Testis (tissue), 3 donors: ENCODE measurements around the gene FAM53C. TPM values are rescaled to one million over a fixed set of nuclear protein-coding genes. Genes with fewer than 3 reads are reported as not detected.

ENCODE experiments used
- DNase-seq: peaks from one replicate; pipeline ENCODE4 v3.0.0-alpha.2; 2019
- H3K27ac ChIP-seq, 2 donors: fragments of 200-600 bp; sonication (generic); one replicate each; pipeline ENCODE4 v1.5.1; 2019
- H3K27me3 ChIP-seq: fragments of 200-600 bp; sonication (generic); one replicate; pipeline ENCODE4 v1.5.1; 2019
- H3K36me3 ChIP-seq: fragments of 200-600 bp; sonication (generic); one replicate; pipeline ENCODE4 v1.5.1; 2017; ENCODE audit warnings: low read depth; ENCODE audit errors: missing control alignments
- H3K4me1 ChIP-seq: fragments of 200-600 bp; sonication (generic); one replicate; pipeline ENCODE4 v1.5.1; 2019
- H3K4me3 ChIP-seq, 2 donors: fragments of 200-600 bp; sonication (generic); one replicate each; pipeline ENCODE4 v1.5.1; 2017 to 2019
- H3K9me3 ChIP-seq: fragments of 200-600 bp; sonication (generic); one replicate; pipeline ENCODE4 v1.5.1; 2017
- CTCF ChIP-seq, 3 experiments: fragments of 450-650 bp in 2 of 3; fragments of 200-600 bp in 1 of 3; sonication (generic) in 1 of 3; IDR thresholded peaks; one replicate each; pipeline ENCODE4 v1.5.1; 2016 to 2019; ENCODE audit warnings: antibody characterized with exemption in 3 of 3, mild to moderate bottlenecking in 2 of 3, moderate library complexity in 1 of 3
- POLR2A ChIP-seq: fragments of 450-650 bp; IDR thresholded peaks from one replicate; pipeline ENCODE4 v1.6.1; 2017; ENCODE audit warnings: antibody characterized with exemption, mild to moderate bottlenecking, moderate library complexity
- WGBS, 2 donors: methylation state at CpG; one replicate each; pipeline ENCODE4 v1.1.5; 2018; 5-methylcytosine and 5-hydroxymethylcytosine counted together
- intact Hi-C: fragments of 100-400 bp; cut with DNase I; formaldehyde crosslinking; loops from one replicate; pipeline ENCODE4 v1.15.1; 2023; ENCODE audit warnings: low total_unique reads
- polyA plus RNA-seq: library from polyadenylated mRNA; stranded (reverse); fragments of 350-450 nt; fragmentation: Illumina TruSeq; extraction: RNeasy Lipid Tissue Mini Kit (QIAGEN cat#74804); gene quantifications from one replicate; pipeline ENCODE4 v1.2.3, GENCODE V29; 2014; ENCODE audit warnings: low read depth, low replicate concordance; ENCODE audit not compliant: insufficient read depth
- total RNA-seq, 2 donors: library from RNA; depleted of rRNA; stranded (reverse); fragments of >200 nt; gene quantifications; one replicate each; pipeline ENCODE4 v1.2.3, GENCODE V29; 2016

FAM53C gene
- total and polyA plus RNA-seq, 3 donors from 2014 or later = 107 to 152 (median 125) TPM

DNA sequence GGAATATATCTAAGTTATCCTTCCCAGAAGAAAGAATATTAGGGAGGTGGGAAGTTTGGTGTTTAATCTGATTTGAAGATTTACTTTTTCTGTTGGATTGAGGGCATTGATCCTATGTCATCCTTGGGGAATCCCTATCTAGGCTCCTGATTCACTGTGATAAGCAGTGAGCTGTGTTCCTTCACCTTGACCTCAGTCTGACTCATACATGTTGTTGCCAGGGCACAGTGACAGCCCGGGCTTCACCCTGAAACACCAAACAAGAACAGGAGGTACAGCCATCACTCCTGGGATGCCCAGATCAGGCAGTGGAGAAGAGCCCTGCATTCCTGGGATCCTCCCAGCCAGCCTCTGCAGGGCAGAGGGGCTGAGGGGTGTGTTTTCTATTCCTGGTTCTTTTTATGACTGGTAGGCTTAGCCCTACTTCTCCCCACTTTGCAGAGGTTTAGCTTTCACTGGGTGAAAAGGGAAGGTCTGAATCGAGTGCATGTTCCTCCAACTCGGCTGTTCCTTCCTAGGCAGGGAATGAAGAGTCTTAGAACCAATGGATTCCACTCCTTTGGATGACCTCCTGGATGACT, 3.1 kb upstream of the FAM53C start:
- Histone ChIP-seq H3K27ac (no peak overlapping the region), H3K9me3 (no peaks in the 10 kb centered on the region), H3K4me1 (peaks cover 11% of the 10 kb centered on the region), H3K4me3 (no peak overlapping the region), H3K36me3 (no peaks in the 10 kb centered on the region), H3K27me3 (no peaks in the 10 kb centered on the region)
- TF ChIP-seq CTCF (IDR thresholded peaks at IDR 0.05) (no peak), POLR2A (no peak)
- 55 to 73% methylated on average over 3 of the region's 3 CpGs for WGBS, 2 donors
- DNase-seq = no peak
- intact Hi-C loops = no loop called here

DNA sequence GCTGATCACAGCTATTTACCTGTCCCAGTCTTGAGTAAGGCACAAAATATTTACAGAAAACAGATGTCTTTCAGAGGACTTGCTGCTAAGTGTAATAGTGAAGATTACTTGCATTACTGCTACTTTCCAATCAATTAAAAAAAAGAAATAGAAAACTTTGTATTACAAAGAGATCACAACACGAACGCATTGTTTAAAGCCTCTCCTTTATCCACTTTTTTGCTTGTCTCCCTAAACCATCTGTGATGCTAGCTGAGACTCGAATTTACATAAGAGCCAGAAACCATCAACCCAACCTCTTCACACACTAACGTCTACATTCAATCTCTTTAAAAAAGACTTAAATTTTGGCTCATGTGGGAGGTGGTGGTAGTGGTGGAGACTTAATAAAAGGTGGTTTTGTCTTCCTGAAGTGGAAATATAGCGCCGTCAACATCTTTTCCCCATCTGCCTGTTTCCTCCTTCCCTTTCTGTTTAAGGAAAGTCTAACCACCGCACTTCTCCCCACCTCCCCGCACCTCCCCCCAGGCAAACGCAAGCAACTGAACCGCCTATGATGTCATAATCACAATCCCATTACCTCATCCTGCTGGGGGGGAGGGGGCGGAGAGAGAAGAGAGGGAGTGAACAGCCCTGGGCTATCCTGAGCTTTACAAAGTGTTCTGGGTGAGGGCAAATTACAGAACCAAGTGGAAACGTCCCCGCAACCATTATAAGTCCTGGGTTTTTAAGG, 948 bp upstream of the FAM53C start:
- intact Hi-C loops = no loop called here
- no peaks in the 10 kb centered on the region for H3K36me3 ChIP-seq
- no peaks in the 10 kb centered on the region for H3K9me3 ChIP-seq
- H3K27ac ChIP-seq = peak overlapping the region; percentile 97 to 99
- H3K27me3 ChIP-seq = no peaks in the 10 kb centered on the region
- DNase-seq = peak; percentile 92
- no peak for TF ChIP-seq POLR2A
- WGBS, 2 donors = 12% methylated on average over 13 of the region's 13 CpGs
- peaks cover 14% of the 10 kb centered on the region for H3K4me1 ChIP-seq
- H3K4me3 ChIP-seq = peak overlapping the region; percentile 93 to 98

DNA sequence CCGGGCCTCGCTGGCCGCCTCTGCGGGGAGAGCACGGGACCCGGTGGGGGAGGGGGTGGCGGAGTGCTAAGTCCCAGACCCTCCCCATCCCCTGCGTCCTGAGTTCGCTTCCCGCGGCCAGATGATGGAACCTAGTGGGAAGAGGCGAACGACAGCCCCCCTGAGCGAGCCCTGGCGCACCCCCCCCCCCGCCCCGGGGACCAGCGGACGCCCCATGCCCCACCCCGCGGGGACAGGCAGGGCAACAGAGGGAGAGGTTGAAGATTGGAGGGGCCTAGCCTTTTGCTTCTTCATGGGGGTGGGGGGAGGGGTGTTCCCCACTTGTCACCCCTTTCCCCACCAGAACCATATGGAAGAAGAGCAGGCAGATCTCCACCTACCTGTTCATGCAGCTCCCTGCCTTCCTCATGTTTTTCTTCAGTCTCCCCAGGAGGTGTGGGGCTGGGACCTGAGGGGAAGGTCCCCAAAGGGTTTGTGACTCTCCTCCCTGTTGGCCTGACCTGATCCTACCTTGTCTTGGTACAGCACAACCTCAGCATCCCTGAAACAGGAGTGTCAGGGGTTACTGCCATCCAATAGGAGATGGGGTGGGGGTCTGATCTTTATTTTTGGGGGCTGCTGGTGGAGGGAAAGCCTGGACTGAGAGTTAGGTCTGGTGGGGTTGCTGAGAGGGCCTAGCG, 485 bp downstream of the FAM53C start:
- Histone ChIP-seq H3K9me3 (no peaks in the 10 kb centered on the region), H3K4me3 (peak overlapping the region; percentile 93 to 98), H3K27ac (peak overlapping the region; percentile 97 to 99), H3K36me3 (no peaks in the 10 kb centered on the region), H3K27me3 (no peaks in the 10 kb centered on the region), H3K4me1 (peaks cover 14% of the 10 kb centered on the region)
- TF ChIP-seq CTCF (IDR thresholded peaks at IDR 0.05) (no peak), POLR2A (no peak)
- intact Hi-C loops = no loop called here
- DNase-seq = no peak
- WGBS, 2 donors = 0% methylated on average over 1 to 19 of the region's 22 CpGs

GRCh38 chr5:138339091-138339456, 1.0 kb downstream of the FAM53C start:
- 1% methylated on average over 7 of the region's 7 CpGs for WGBS, 2 donors
- TF ChIP-seq POLR2A (no peak), CTCF (IDR thresholded peaks at IDR 0.05) (no peak)
- intact Hi-C loops = no loop called here

GRCh38 chr5:138339464-138339863, 1.4 kb downstream of the FAM53C start:
- Histone ChIP-seq H3K36me3 (no peaks in the 10 kb centered on the region), H3K27ac (peak overlapping the region; percentile 97 to 99), H3K27me3 (no peaks in the 10 kb centered on the region), H3K9me3 (no peaks in the 10 kb centered on the region), H3K4me3 (peak overlapping the region; percentile 93 to 98), H3K4me1 (peaks cover 14% of the 10 kb centered on the region)
- TF ChIP-seq POLR2A (no peak), CTCF (IDR thresholded peaks at IDR 0.05) (no peak)
- intact Hi-C loops = no loop called here
- WGBS, 2 donors = 32 to 34% methylated on average over 2 of the region's 2 CpGs
- no peak for DNase-seq

More at GRCh38 chr5:138339091-138339456, 1.0 kb downstream of the FAM53C start:
- Histone ChIP-seq H3K27ac (peak overlapping the region; percentile 97 to 99), H3K36me3 (no peaks in the 10 kb centered on the region), H3K9me3 (no peaks in the 10 kb centered on the region), H3K4me1 (peaks cover 14% of the 10 kb centered on the region), H3K4me3 (peak overlapping the region; percentile 93 to 98), H3K27me3 (no peaks in the 10 kb centered on the region)
- DNase-seq = peak; percentile 45
